HL-60 (cell line): ENCODE data around the gene DYNLL1.

ENCODE experiments used
- DNase-seq, 2 experiments: peaks; one replicate each; pipeline ENCODE4 v3.0.0-alpha.2; 2010 to 2020; ENCODE audit warnings: low read depth in 1 of 2, low spot score in 1 of 2
- H3K27ac ChIP-seq: fragments of 250-450 bp; sonication (Bioruptor Pico); replicated peaks from 2 replicates; pipeline ENCODE4 v1.5.1; 2020; ENCODE audit warnings: mild to moderate bottlenecking, moderate library complexity
- H3K27me3 ChIP-seq: fragments of 250-450 bp; sonication (Bioruptor Pico); 2 replicates; pipeline ENCODE4 v1.5.1; 2021; ENCODE audit warnings: mild to moderate bottlenecking, moderate library complexity; ENCODE audit not compliant: insufficient read depth, poor library complexity, severe bottlenecking
- H3K4me3 ChIP-seq: replicated peaks from 2 replicates; pipeline ENCODE4 v1.5.1; 2011; ENCODE audit warnings: mild to moderate bottlenecking, control low read depth, low read length; ENCODE audit not compliant: insufficient read depth
- GABPA ChIP-seq: IDR thresholded peaks from 2 replicates; pipeline ENCODE4 v1.6.1; 2012; ENCODE audit warnings: low read depth
- POLR2AphosphoS5 ChIP-seq: IDR thresholded peaks from 2 replicates; pipeline ENCODE4 v1.6.1; 2012; ENCODE audit warnings: low read depth
- SPI1 ChIP-seq: IDR thresholded peaks from 2 replicates; pipeline ENCODE4 v1.6.1; 2012; ENCODE audit warnings: low read depth, mild to moderate bottlenecking, borderline replicate concordance
- TF ChIP-seq, protein P1 (sequence below): IDR thresholded peaks from 2 replicates; pipeline ENCODE4 v1.6.1; 2012; ENCODE audit warnings: low read depth; ENCODE audit not compliant: insufficient replicate concordance
- TF ChIP-seq, protein P2 (sequence below): IDR thresholded peaks from one replicate; pipeline ENCODE4 v1.5.1; 2011; ENCODE audit warnings: low read length, control low read depth, inconsistent platforms; ENCODE audit not compliant: insufficient read depth

The DYNLL1 gene

GRCh38 chr12:120489018-120489417, 6.9 kb upstream of the DYNLL1 start:
- no peak for TF ChIP-seq GABPA
- TF ChIP-seq POLR2AphosphoS5, result no peak
- TF ChIP-seq, protein P1, sequence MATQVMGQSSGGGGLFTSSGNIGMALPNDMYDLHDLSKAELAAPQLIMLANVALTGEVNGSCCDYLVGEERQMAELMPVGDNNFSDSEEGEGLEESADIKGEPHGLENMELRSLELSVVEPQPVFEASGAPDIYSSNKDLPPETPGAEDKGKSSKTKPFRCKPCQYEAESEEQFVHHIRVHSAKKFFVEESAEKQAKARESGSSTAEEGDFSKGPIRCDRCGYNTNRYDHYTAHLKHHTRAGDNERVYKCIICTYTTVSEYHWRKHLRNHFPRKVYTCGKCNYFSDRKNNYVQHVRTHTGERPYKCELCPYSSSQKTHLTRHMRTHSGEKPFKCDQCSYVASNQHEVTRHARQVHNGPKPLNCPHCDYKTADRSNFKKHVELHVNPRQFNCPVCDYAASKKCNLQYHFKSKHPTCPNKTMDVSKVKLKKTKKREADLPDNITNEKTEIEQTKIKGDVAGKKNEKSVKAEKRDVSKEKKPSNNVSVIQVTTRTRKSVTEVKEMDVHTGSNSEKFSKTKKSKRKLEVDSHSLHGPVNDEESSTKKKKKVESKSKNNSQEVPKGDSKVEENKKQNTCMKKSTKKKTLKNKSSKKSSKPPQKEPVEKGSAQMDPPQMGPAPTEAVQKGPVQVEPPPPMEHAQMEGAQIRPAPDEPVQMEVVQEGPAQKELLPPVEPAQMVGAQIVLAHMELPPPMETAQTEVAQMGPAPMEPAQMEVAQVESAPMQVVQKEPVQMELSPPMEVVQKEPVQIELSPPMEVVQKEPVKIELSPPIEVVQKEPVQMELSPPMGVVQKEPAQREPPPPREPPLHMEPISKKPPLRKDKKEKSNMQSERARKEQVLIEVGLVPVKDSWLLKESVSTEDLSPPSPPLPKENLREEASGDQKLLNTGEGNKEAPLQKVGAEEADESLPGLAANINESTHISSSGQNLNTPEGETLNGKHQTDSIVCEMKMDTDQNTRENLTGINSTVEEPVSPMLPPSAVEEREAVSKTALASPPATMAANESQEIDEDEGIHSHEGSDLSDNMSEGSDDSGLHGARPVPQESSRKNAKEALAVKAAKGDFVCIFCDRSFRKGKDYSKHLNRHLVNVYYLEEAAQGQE, result no peak
- TF ChIP-seq, protein P2, sequence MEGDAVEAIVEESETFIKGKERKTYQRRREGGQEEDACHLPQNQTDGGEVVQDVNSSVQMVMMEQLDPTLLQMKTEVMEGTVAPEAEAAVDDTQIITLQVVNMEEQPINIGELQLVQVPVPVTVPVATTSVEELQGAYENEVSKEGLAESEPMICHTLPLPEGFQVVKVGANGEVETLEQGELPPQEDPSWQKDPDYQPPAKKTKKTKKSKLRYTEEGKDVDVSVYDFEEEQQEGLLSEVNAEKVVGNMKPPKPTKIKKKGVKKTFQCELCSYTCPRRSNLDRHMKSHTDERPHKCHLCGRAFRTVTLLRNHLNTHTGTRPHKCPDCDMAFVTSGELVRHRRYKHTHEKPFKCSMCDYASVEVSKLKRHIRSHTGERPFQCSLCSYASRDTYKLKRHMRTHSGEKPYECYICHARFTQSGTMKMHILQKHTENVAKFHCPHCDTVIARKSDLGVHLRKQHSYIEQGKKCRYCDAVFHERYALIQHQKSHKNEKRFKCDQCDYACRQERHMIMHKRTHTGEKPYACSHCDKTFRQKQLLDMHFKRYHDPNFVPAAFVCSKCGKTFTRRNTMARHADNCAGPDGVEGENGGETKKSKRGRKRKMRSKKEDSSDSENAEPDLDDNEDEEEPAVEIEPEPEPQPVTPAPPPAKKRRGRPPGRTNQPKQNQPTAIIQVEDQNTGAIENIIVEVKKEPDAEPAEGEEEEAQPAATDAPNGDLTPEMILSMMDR, result no peak
- no peak for TF ChIP-seq SPI1
- Histone ChIP-seq H3K27me3 (no peaks in the 10 kb centered on the region), H3K4me3 (no peak overlapping the region), H3K27ac (no peak overlapping the region)
- no peak for DNase-seq

DNA sequence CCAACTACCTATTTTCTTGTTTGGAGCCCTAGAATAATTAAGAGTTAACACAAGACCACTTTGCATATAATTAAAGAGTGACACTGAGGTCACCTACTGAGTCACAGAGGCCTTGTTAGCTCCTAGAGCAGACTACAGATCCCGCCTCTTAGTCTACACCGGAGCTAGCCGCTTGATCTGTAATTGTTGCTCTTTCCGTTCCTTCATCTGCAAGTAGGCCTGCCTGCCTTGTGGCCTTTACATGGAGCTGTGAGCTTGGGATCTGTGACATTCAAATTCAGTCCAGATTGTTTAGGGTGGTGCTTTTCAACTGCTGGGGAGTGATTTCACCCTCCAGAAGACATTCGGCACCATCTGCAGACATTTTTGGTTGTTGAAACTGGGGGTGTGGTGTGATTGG, 5.6 kb upstream of the DYNLL1 start:
- no peaks in the 10 kb centered on the region for H3K27me3 ChIP-seq
- no peak overlapping the region for H3K27ac ChIP-seq
- H3K4me3 ChIP-seq, result no peak overlapping the region
- TF ChIP-seq, protein P1, result no peak
- TF ChIP-seq SPI1 (no peak), GABPA (no peak)
- DNase-seq, result no peak

GRCh38 chr12:120490833-120491512, 4.9 kb upstream of the DYNLL1 start:
- no peak for TF ChIP-seq SPI1
- TF ChIP-seq, protein P1, result no peak
- no peak for TF ChIP-seq GABPA
- TF ChIP-seq, protein P2, result no peak
- no peak for TF ChIP-seq POLR2AphosphoS5

More at GRCh38 chr12:120490833-120491512, 4.9 kb upstream of the DYNLL1 start:
- Histone ChIP-seq H3K4me3 (no peak overlapping the region), H3K27me3 (no peaks in the 10 kb centered on the region), H3K27ac (no peak overlapping the region)
- DNase-seq, result no peak
